GDM1 (cell line): ENCODE data around the gene PSPH.
"Not testable (repeated sequence)": the region's sequence is repeated elsewhere in the genome, so short reads cannot be mapped to it uniquely, and the experiment has no call there.

Source experiments
- DNase-seq: peaks from one replicate; lab custom pipeline; 2025; lab: John Stamatoyannopoulos, UW

The PSPH gene

GRCh38 chr7:56051339-56052191 lies at the start of gene PSPH, which contains the start of gene CCT6A:
TSS of gene PSPH (minus strand) at chr7:56051444. CDS start at chr7:56021212, 30,232 bp downstream.
TSS of gene CCT6A (plus strand) at chr7:56051765. CDS start at chr7:56051849, 84 bp downstream.
- DNase-seq = peak; percentile 98

GRCh38 chr7:56099653-56100052 lies 48.4 kb upstream of the PSPH start:
- no peak for DNase-seq

GRCh38 chr7:56098187-56099008 lies 47.2 kb upstream of the PSPH start:
- DNase-seq = not testable (repeated sequence)

GRCh38 chr7:56097700-56098099 lies 46.5 kb upstream of the PSPH start:
- DNase-seq = no peak

- no peak for DNase-seq
Observed at GRCh38 chr7:56092789-56093531, 41.7 kb upstream of the PSPH start, which contains the start of gene PHKG1. TSS of gene PHKG1 (minus strand) at chr7:56092952. CDS start at chr7:56088941, 4,011 bp downstream.

- not testable (repeated sequence) for DNase-seq
Observed at GRCh38 chr7:56092388-56092787, 41.1 kb upstream of the PSPH start.

- no peak for DNase-seq
Observed at GRCh38 chr7:56091591-56091990, 40.3 kb upstream of the PSPH start.

GRCh38 chr7:56087445-56087844 lies 36.2 kb upstream of the PSPH start:
- DNase-seq = no peak

- no peak for DNase-seq
Observed at GRCh38 chr7:56086761-56087160, 35.5 kb upstream of the PSPH start.

GRCh38 chr7:56083150-56083785 lies 32.0 kb upstream of the PSPH start:
- DNase-seq = no peak

GRCh38 chr7:56081626-56082340 lies 30.5 kb upstream of the PSPH start:
- no peak for DNase-seq

- DNase-seq = not testable (repeated sequence)
Observed at GRCh38 chr7:56080726-56081435, 29.6 kb upstream of the PSPH start.

GRCh38 chr7:56079450-56080185 lies 28.4 kb upstream of the PSPH start:
- peak; percentile 50 for DNase-seq

- no peak for DNase-seq
Observed at GRCh38 chr7:56078196-56078595, 27.0 kb upstream of the PSPH start.

GRCh38 chr7:56077681-56078080 lies 26.4 kb upstream of the PSPH start:
- DNase-seq = no peak

GRCh38 chr7:56074371-56074791 lies 23.1 kb upstream of the PSPH start:
- DNase-seq = peak; percentile 22

- DNase-seq = not testable (repeated sequence)
Observed at GRCh38 chr7:56066376-56066775, 15.1 kb upstream of the PSPH start.

- DNase-seq = peak; percentile 82
Observed at GRCh38 chr7:56063882-56064625, 12.8 kb upstream of the PSPH start, which contains the start of gene SUMF2. TSS of gene SUMF2 (plus strand) at chr7:56064286. CDS start at chr7:56064312, 26 bp downstream.

GRCh38 chr7:56063500-56063881 lies 12.2 kb upstream of the PSPH start:
- DNase-seq = no peak
